K562 (cell line): ENCODE measurements around the gene HRNR.

Source experiments
- CHD1 ChIP-seq: fragments of 200-600 bp; sonication (generic); IDR thresholded peaks from one replicate; pipeline ENCODE4 v1.6.1; 2012; ENCODE audit warnings: mild to moderate bottlenecking, moderate library complexity, low read length, inconsistent platforms
- EP300 ChIP-seq: IDR thresholded peaks from 2 replicates; pipeline ENCODE4 v1.6.1; 2012; ENCODE audit warnings: low read length, improper control_type of control experiment
- EZH2 ChIP-seq: IDR thresholded peaks from 2 replicates; pipeline ENCODE4 v1.6.1; 2012; ENCODE audit warnings: low read depth, mild to moderate bottlenecking, inconsistent platforms, low read length, borderline replicate concordance
- HDAC6 ChIP-seq: IDR thresholded peaks from 2 replicates; pipeline ENCODE4 v1.6.1; 2012; ENCODE audit warnings: low read depth, mild to moderate bottlenecking, control low read depth, inconsistent platforms, low read length, moderate library complexity
- HMGN3 ChIP-seq: IDR thresholded peaks from 2 replicates; pipeline ENCODE4 v1.6.1; 2011; ENCODE audit warnings: borderline replicate concordance, low read depth, mild to moderate bottlenecking, mixed read lengths, low read length; ENCODE audit not compliant: insufficient read length; ENCODE audit errors: extremely low read depth
- RCOR1 ChIP-seq, 2 experiments: IDR thresholded peaks; 2 replicates each; pipeline ENCODE4 v1.6.1; 2012; ENCODE audit warnings: low read depth in 2 of 2, low read length in 2 of 2, borderline replicate concordance in 1 of 2, improper control_type of control experiment in 1 of 2
- ZFX ChIP-seq: sonication (generic); formaldehyde crosslinking; IDR thresholded peaks from 2 replicates; pipeline ENCODE4 v1.8.0; 2022; ENCODE audit warnings: mild to moderate bottlenecking, missing genetic modification reagents, moderate library complexity
- TF ChIP-seq, protein P1 (sequence below): sonication (generic); formaldehyde crosslinking; IDR thresholded peaks from 2 replicates; pipeline ENCODE4 v1.8.0; 2023; ENCODE audit warnings: mild to moderate bottlenecking, missing genetic modification reagents
- TF ChIP-seq, protein P2 (sequence below): sonication (generic); formaldehyde crosslinking; IDR thresholded peaks from 2 replicates; pipeline ENCODE4 v1.8.1; 2023; ENCODE audit warnings: mild to moderate bottlenecking, missing genetic modification reagents, moderate library complexity

DNA sequence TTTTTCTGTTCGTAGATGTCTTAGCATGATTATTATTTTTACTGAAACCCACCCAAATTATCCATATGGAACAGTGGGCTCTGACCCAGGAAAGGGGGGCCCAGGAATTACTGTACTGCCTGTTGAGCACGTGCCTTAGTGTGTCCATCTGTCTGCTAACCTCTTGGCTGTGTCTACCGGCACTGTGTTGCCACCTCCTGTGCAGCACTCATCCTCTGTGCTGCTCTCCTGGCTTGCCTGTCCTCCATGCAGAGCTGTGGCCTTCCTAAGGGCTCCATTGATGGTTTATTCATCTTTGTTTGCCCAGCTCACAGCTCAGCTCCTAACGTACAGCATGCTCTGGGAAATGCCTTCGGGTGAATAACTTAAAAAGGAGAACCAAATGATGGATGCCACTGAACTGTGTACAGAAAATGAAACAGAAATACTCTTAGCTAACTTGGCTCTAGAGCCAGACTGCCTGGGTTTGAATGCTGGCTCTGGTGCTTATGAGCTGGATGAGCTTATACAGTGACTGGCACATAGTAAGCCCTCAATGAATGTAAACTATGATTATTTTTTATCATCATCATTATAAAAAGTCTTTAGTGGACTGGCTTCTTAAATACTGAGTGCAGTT lies 53.6 kb downstream of the HRNR start:
- TF ChIP-seq CHD1 (no peak), EZH2 (no peak), ZFX (CRISPR knock-in tag) (no peak), RCOR1 (IDR thresholded peaks at IDR 0.05; ENCODE audit: borderline replicate concordance in 1 of 2, low read depth in 2 of 2, low read length in 2 of 2) (no peak), EP300 (no peak), HDAC6 (no peak), HMGN3 (no peak)
- TF ChIP-seq, protein P1, sequence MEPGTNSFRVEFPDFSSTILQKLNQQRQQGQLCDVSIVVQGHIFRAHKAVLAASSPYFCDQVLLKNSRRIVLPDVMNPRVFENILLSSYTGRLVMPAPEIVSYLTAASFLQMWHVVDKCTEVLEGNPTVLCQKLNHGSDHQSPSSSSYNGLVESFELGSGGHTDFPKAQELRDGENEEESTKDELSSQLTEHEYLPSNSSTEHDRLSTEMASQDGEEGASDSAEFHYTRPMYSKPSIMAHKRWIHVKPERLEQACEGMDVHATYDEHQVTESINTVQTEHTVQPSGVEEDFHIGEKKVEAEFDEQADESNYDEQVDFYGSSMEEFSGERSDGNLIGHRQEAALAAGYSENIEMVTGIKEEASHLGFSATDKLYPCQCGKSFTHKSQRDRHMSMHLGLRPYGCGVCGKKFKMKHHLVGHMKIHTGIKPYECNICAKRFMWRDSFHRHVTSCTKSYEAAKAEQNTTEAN (CRISPR knock-in tag), result no peak
- TF ChIP-seq, protein P2, sequence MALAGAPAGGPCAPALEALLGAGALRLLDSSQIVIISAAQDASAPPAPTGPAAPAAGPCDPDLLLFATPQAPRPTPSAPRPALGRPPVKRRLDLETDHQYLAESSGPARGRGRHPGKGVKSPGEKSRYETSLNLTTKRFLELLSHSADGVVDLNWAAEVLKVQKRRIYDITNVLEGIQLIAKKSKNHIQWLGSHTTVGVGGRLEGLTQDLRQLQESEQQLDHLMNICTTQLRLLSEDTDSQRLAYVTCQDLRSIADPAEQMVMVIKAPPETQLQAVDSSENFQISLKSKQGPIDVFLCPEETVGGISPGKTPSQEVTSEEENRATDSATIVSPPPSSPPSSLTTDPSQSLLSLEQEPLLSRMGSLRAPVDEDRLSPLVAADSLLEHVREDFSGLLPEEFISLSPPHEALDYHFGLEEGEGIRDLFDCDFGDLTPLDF, result no peak
